Measurements from ENCODE around the gene CUL7.
A peak's percentile ranks its signal among the peaks of the same experiment; 100 is the strongest.
"Not testable (repeated sequence)": the region's sequence is repeated elsewhere in the genome, so short reads cannot be mapped to it uniquely, and the experiment has no call there.

Gene CUL7

DNA sequence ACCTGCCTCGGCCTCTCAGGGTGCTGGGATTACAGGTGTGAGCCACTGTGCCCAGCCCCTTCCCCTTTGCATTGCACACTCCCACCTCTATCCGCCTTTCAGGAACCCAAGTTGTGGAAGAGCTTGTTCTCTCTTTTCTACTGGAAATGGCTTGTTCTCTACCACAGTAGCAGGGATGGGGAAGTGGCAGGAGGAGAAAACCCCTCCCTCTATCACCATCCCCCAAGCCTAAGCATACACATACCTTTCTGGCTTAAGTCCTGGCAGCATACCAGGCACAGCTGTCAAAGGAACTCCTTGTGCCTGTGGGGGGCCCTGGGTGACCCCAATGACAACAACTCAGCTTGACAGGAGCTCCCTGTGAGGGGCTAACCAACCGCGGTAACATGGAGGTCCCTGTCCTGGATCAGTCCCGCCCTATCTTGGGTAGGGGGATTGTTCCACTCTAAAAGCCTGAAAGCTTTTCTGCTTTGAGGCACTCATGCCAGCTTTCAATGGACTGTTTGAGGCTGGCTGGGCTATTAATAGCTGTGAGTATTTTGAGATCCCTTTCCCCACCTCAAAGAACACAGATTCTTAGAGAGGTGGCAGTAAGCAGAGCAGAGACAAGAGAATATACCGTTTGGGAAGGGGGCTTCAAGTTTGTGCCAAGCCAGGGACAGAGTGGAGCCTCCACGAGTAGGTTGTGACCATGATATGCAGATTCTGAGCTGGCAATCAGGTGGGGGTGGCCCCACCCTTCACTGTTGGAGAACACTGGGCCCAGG lies 37.3 kb downstream of the CUL7 start:
- no peak for DNase-seq (ENCODE audit: low read depth in 3 of 3)

DNA sequence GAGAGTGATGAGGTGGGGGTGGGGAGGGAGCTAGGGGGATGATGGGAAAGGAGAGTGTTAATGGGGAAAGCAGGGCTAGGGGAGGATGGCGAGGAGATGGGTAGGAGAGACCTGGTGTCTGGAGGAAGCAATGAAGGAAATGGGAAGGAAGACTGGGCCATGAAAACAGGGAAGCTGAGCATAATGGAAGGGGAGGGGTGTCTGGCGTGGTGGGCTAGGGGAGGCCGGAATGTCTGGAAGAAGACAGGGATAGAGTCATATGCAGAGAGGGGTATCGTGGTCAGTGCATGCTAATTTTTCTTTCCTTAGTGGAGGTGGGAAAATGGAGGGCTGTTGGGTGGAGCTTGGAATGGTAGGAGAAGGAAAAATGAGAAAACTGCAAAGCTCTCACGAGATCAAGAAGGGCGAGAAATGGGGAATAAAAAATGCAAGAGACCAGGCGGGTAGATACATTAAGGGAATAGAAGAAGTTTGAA lies 39.2 kb downstream of the CUL7 start:
- DNase-seq (ENCODE audit: low read depth in 3 of 3): no peak

DNA sequence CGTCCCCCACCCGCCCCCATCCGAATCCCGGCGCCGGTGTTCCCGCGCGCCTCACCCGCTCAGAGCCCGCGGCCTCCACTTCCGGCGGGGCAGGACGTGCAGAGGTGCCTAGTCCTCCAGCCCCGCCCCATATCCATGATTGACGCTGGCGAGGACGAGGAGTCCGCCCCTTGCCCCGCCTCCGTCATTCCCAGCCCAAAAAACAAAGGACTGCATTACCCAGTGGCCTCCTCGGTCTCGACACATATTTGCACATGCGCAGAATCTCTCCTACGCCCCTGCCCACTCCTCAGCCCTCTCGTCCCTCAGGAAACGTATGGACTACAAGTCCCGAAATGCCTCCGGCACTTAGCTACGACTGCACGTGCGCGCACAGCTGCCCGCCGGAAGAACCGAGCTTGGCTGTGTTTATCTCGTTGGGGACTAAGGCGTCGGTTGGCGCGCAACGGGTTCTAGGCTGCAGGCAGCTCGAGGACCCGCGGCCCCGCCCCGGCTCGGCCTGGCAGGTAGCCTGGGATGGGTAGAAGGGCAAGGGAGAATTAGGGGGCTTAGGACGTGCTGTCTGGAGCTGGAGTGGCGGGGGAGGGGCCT lies 39.7 kb downstream of the CUL7 start, which contains the start of the genes KLHDC3 and MEA1:
KLHDC3 (plus strand) TSS at position 407 of the 591 bp plus-strand sequence. CDS start 2,944 bp downstream, outside the sequence.
MEA1 (minus strand) TSS at position 104 of the 591 bp plus-strand sequence. CDS start 133 bp downstream, outside the sequence.
- peak; percentile 95 to 98 (median 98) for DNase-seq (ENCODE audit: low read depth in 3 of 3)

DNA sequence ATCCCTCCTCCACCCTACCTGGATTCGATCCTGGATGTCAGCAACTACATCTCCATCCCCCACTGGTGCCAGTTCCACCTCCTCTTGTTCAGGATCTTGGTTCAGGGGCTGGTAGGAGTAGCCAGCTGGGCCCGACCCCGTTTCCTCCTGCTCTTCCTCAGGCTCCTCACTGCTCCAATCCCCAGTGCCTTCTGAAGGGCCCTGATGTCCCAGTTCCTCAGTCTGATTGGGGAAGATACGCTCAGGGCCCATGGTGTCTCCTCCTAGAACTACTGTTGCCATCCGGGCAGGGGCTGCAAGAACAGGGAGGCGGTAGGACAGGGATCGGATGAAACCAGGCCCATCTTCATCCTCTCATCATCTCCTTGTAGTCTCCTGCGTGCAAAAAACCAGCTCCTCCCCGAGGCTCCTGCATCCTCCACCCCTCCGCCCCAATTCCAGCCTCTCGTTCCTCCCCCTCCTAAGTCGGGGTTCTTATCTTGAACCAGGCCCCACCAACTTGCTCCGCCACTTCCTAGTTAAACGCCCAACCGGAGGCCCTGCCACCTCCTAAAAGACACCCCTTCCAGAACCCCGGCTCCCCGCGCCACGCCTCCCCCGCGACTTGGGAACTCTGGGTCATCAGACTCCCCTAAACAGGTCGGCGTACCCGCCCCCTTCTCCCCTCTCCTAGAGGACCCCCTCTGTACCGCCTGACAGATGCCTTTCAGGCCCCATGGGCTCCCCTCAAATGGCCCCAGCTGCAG lies 40.4 kb downstream of the CUL7 start:
- DNase-seq (ENCODE audit: low read depth in 3 of 3): no peak

DNA sequence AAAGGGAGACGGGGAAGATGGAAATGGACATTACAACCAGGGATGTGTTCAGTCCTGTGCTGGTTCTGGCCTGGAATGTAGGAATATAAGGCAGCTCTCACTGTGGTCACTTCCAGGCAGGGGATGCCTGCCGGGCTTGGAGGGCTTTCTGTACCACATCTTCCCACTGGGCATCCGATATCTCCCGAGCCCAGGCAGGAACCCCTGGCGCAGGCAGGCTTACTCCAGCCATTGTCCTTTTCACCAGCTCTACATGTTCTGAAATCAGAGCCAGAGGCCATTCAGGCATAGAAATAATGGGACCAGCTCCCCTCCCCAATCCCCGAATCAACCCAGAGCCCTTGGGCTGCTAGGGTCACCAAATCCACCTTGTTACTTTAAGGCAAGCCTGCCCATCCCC lies 41.3 kb downstream of the CUL7 start:
- no peak for DNase-seq (ENCODE audit: low read depth in 3 of 3)

DNA sequence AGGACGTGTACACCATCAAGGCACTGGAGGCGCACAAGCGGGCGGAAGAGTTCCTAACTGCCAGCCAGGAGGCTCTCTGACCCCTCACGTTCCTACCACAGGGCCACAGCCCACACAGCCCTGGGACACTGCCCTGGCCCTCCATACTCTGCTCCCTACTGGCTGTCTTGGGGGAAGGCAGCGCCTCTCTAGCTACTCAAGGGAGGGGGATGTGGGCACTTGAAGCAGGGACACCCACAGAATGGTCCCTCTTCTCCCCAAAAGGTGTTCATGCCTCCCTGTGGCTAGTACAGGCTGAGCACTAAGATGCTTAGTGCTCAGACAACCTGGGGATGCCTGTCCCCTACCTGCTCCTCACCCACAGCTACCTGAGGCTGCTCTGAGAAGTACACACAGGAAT lies 42.4 kb downstream of the CUL7 start:
- DNase-seq (ENCODE audit: low read depth in 3 of 3): no peak

DNA sequence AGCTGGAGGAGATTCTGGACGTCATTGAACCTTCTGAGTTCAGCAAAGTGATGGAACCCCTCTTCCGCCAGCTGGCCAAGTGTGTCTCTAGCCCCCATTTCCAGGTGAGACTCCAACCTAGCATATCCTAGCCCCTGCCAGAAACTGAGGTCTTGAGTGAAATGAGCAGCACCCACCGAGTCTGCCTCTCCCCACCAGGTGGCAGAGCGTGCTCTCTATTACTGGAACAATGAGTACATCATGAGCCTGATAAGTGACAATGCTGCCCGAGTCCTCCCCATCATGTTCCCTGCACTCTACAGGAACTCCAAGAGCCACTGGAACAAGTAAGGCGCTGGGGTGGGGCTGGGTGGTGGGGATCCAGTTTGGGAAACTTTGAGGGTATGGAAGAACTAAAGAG lies 44.5 kb downstream of the CUL7 start:
- no peak for DNase-seq (ENCODE audit: low read depth in 3 of 3)

DNA sequence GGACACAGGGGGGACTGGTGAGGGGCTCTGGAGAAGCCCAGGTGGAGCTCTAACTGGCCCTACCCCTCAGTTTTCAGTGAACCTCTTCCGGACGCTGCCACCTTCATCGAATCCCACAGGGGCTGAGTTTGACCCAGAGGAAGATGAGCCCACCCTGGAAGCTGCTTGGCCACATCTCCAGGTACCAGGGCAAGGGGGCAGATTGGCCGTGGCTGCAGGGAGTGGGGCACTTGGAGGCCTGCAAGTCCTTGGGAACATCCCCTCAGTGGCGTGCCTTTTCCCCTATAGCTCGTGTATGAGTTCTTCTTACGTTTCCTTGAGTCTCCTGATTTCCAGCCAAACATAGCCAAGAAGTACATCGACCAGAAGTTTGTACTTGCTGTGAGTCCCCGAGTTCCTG lies 46.5 kb downstream of the CUL7 start:
- DNase-seq (ENCODE audit: low read depth in 3 of 3): no peak

DNA sequence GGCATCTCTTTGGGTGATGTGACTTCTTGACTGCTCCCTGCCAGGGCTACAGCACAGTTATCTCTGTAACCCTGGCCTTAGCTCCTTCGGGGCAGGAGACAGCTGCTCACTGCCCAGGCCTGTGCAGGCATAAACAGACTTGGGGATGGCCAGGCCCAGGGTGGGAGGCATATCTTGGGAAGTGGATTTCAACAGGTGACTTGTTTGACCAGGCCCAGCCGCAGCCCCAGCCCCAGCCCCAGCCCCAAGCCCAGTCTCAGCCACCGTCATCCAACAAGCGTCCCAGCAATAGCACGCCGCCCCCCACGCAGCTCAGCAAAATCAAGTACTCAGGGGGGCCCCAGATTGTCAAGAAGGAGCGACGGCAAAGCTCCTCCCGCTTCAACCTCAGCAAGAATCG lies 47.4 kb downstream of the CUL7 start:
- no peak for DNase-seq (ENCODE audit: low read depth in 3 of 3)

DNA sequence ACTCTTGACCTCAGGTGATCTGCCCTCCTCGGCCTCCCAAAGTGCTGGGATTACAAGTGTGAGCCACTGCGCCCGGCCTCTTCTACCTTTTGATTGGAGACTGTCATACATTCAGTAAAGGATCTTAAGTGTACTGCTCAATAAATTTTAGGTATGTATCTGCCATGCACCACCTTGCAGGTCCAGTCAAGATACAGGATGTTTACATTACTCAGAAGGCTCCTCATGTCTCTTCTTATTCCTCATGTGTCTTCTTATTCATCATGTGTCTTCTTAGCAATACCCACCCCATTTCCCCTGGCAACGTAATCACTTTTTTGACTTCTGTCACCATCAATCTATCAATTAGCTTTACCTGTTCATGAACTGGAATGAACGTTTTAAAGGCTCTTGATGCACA lies 47.8 kb downstream of the CUL7 start:
- no peak for DNase-seq (ENCODE audit: low read depth in 3 of 3)

DNA sequence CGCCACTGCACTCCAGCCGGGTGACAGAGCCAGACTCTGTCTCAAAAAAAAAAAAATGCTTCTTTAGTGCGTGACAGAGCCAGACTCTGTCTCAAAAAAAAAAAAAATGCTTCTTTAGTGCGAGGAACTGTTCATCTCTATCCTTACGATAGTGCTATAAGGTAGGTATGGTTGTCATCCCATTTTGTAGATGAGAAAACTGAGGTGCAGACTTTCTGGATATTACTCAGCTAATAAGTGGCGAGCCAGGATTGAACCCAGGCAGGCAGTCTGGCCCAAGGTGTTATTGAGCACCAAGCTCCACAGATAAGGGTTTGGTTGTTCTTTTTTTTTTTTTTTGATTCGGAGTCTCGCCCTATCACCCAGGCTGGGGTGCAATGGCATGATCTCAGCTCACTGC lies 51.8 kb downstream of the CUL7 start:
- no peak for DNase-seq (ENCODE audit: low read depth in 3 of 3)

DNA sequence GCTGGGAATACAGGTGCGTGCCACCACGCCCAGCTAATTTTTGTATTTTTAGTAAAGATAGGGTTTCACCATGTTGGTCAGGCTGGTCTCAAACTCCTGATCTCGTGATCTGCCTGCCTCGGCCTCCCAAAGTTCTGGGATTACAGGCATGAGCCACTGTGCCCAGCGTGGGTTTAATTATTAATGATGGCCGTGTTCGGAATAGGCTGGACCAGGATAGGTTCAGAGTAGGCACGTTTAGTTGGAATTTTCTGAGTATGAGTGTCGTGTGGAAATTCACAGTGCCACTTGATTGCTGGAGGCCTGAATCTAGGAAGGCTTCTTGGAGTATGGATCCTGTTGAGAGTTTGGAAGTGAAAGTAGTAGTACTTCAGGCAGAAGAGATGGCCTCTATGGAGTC lies 55.4 kb downstream of the CUL7 start:
- DNase-seq (ENCODE audit: low read depth in 3 of 3): not testable (repeated sequence)

DNA sequence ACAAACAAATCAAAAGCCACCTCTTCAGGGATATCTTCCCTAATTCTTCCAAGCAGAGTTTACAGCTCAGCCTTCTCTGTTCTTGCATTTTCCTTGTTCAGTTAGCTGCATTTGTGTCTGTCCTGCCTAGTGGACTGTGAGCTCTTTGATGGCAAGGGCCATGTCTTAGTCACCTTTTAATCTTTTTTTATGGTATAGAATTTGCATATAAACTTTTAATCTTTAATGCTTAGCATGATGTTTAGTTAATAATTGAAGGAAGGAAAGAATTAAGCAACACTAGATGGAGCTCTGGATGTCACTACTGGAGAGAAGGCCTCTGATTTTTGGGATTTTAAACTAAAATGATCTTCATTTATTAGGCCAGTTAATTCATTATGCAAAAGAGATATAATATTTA lies 57.1 kb downstream of the CUL7 start:
- no peak for DNase-seq (ENCODE audit: low read depth in 3 of 3)

DNA sequence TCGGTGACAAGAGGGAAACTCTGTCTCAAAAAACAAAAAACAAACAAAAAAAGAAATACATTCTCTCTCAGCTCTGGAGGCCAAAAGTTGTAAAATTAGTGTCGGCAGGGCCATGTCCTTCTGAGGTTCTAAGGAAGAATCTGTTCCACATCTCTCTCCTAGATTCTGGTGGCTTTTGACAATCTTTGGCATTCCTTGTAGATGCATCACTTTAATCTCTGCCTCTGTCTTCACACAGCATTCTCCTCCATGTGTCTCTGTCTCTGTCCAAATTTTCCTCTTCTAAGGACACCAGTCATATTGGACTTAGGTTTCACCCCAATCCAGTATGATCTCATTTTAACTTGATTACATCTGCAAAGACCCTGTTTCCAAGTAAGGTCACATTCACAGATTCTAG lies 60.2 kb downstream of the CUL7 start:
- no peak for DNase-seq (ENCODE audit: low read depth in 3 of 3)

DNA sequence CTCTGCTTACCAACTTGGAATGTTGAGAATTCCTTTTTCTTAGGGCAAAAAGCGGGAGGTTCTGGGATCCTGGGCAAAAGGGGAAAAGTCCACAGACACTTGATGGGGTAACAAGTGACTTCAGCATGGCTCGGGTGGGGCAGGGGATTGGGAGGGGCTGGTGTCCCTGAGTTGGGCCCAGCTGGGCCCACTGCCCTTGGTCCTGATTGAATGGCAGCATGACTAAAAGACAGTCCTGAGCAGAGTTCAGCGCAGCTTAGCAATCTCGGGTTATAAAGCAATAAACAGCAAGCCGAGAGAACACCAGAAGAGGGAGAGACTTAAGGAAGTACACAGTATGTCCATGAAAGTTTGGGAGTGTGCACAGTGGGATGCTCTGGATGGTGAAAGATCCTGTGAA lies 63.7 kb downstream of the CUL7 start:
- no peak for DNase-seq (ENCODE audit: low read depth in 3 of 3)

DNA sequence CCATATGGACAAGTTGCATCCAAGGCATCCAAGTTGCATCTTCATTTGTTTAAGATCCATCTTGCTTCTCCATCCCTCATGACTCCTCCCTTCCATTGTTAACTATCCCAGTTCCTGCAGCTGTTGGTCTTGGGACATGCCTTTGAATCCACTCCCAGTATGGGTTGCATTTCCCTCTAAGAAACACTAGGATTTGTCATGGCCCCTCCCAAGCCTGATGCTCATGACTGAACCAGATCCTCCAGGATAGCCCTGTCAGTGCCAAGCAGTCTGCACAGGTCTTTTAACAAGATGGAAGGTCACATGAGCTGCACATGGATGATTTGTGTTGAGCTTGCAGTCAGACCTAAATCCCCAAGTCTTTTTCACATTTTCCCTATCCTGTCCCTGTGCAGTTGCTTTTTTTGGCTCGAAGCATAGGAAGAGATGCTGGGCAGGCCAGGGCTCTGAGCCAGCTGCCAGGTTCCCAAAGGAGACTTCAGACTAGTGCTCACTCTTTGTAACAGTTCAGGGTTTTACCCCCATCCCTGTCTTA lies 65.1 kb downstream of the CUL7 start:
- no peak for DNase-seq (ENCODE audit: low read depth in 3 of 3)
